Activated CD8-positive, alpha-beta memory T cell treated with anti-CD3 and anti-CD28 coated beads, Interleukin-2, amount 50 U/mL, for 1 hour (primary cell): Measurements from ENCODE around the gene MCM7.
A peak's percentile ranks its signal among the peaks of the same experiment; 100 is the strongest.
"Not testable (repeated sequence)": the region's sequence is repeated elsewhere in the genome, so short reads cannot be mapped to it uniquely, and the experiment has no call there.

Source experiments
- DNase-seq: peaks from one replicate; pipeline ENCODE4 v3.0.0-alpha.2; 2020; ENCODE audit errors: extremely low read depth

MCM7 gene

GRCh38 chr7:100101016-100101862, at the start of gene MCM7, which contains the start of gene AP4M1:
Gene MCM7, minus strand, starts transcription at chr7:100101397. Its CDS starts 103 bp downstream, at chr7:100101294.
Gene AP4M1, plus strand, starts transcription at chr7:100101643. Its CDS starts 72 bp downstream, at chr7:100101715.
- DNase-seq: peak; percentile 84

GRCh38 chr7:100148559-100149328, 47.5 kb upstream of the MCM7 start, which contains the start of gene LAMTOR4:
Gene LAMTOR4, plus strand, starts transcription at chr7:100148918. Its CDS starts 55 bp downstream, at chr7:100148973.
- DNase-seq: peak; percentile 95

GRCh38 chr7:100148225-100148558, 47.0 kb upstream of the MCM7 start:
- DNase-seq: no peak

- no peak for DNase-seq
These were observed 46.1 kb upstream of the MCM7 start for GRCh38 chr7:100147278-100147677.

- not testable (repeated sequence) for DNase-seq
These were observed 45.2 kb upstream of the MCM7 start for GRCh38 chr7:100146350-100146749.

- no peak for DNase-seq
These were observed 41.3 kb upstream of the MCM7 start for GRCh38 chr7:100142461-100142860.

- DNase-seq: no peak
These were observed 40.4 kb upstream of the MCM7 start for GRCh38 chr7:100141555-100141949.

GRCh38 chr7:100137851-100138760, 36.9 kb upstream of the MCM7 start:
- DNase-seq: no peak

- DNase-seq: no peak
These were observed 31.5 kb upstream of the MCM7 start for GRCh38 chr7:100132697-100133151.

GRCh38 chr7:100132126-100132525, 30.9 kb upstream of the MCM7 start:
- DNase-seq: no peak

- no peak for DNase-seq
These were observed 29.6 kb upstream of the MCM7 start for GRCh38 chr7:100130608-100131453.

- not testable (repeated sequence) for DNase-seq
These were observed 29.0 kb upstream of the MCM7 start for GRCh38 chr7:100130220-100130607.

GRCh38 chr7:100128637-100128963, 27.4 kb upstream of the MCM7 start:
- no peak for DNase-seq

- DNase-seq: no peak
These were observed 26.9 kb upstream of the MCM7 start for GRCh38 chr7:100127866-100128636.

GRCh38 chr7:100126931-100127865, 26.0 kb upstream of the MCM7 start, which contains the start of gene MBLAC1:
Gene MBLAC1, plus strand, starts transcription at chr7:100126967. Its CDS starts 429 bp downstream, at chr7:100127396.
- peak; percentile 86 for DNase-seq

- DNase-seq: no peak
These were observed 25.2 kb upstream of the MCM7 start for GRCh38 chr7:100126239-100126930.

GRCh38 chr7:100124301-100125230, 23.4 kb upstream of the MCM7 start:
- DNase-seq: no peak
